Limb (tissue), 2 donors: ENCODE data around the gene C10orf105.

Experiments used
- DNase-seq, 2 donors: peaks; one replicate each; pipeline ENCODE4 v3.0.0-alpha.2; 2016; ENCODE audit errors: extremely low spot score in 2 of 2

The C10orf105 gene

GRCh38 chr10:71751515-71752224 is 32.1 kb upstream of the C10orf105 start:
- no peak for DNase-seq

- DNase-seq, result no peak
Measured at GRCh38 chr10:71750986-71751385, 31.4 kb upstream of the C10orf105 start.

GRCh38 chr10:71750124-71750841 is 30.7 kb upstream of the C10orf105 start:
- DNase-seq, result no peak

GRCh38 chr10:71749396-71749795 is 29.8 kb upstream of the C10orf105 start:
- DNase-seq, result no peak

GRCh38 chr10:71748671-71749191 is 29.2 kb upstream of the C10orf105 start:
- DNase-seq, result peak in 1 of 2 donors; percentile 47

- no peak for DNase-seq
Measured at GRCh38 chr10:71747551-71748523, 28.3 kb upstream of the C10orf105 start.

GRCh38 chr10:71747039-71747531 is 27.5 kb upstream of the C10orf105 start:
- DNase-seq, result no peak

- no peak for DNase-seq
Measured at GRCh38 chr10:71746344-71747037, 26.9 kb upstream of the C10orf105 start.

- DNase-seq, result no peak
Measured at GRCh38 chr10:71745664-71746250, 26.2 kb upstream of the C10orf105 start.

GRCh38 chr10:71744897-71745663 is 25.5 kb upstream of the C10orf105 start:
- DNase-seq, result no peak

GRCh38 chr10:71743866-71744265 is 24.3 kb upstream of the C10orf105 start:
- DNase-seq, result no peak

- DNase-seq, result no peak
Measured at GRCh38 chr10:71743089-71743838, 23.7 kb upstream of the C10orf105 start.

- DNase-seq, result no peak
Measured at GRCh38 chr10:71742301-71743088, 22.9 kb upstream of the C10orf105 start.

- no peak for DNase-seq
Measured at GRCh38 chr10:71741671-71742070, 22.1 kb upstream of the C10orf105 start.

- DNase-seq, result no peak
Measured at GRCh38 chr10:71741029-71741428, 21.5 kb upstream of the C10orf105 start.

GRCh38 chr10:71740069-71740653 is 20.6 kb upstream of the C10orf105 start:
- no peak for DNase-seq

GRCh38 chr10:71739358-71739900 is 19.9 kb upstream of the C10orf105 start:
- no peak for DNase-seq

- DNase-seq, result no peak
Measured at GRCh38 chr10:71737834-71738197, 18.2 kb upstream of the C10orf105 start.
